Esophagus (tissue), 2 donors: Measurements from ENCODE around the gene ADRB2. TPM values are rescaled to one million over a fixed set of nuclear protein-coding genes. Genes with fewer than 3 reads are reported as not detected.
A peak's percentile ranks its signal among the peaks of the same experiment; 100 is the strongest.

Source experiments
- H3K27ac ChIP-seq, 2 donors: one replicate each; pipeline ENCODE4 v1.5.1; 2013; ENCODE audit warnings: low read depth in 2 of 2, mild to moderate bottlenecking in 2 of 2, inconsistent platforms in 1 of 2, low read length in 1 of 2, moderate library complexity in 1 of 2
- H3K27me3 ChIP-seq, 2 donors: one replicate each; pipeline ENCODE4 v1.6.1; 2013; ENCODE audit warnings: low read length in 2 of 2, control low read depth in 1 of 2, mild to moderate bottlenecking in 1 of 2; ENCODE audit not compliant: insufficient read depth in 2 of 2, control insufficient read depth in 1 of 2
- H3K36me3 ChIP-seq, 2 donors: one replicate each; pipeline ENCODE4 v1.6.1; 2013; ENCODE audit warnings: low read length in 1 of 2; ENCODE audit not compliant: control insufficient read depth in 2 of 2, insufficient read depth in 2 of 2
- H3K4me1 ChIP-seq, 2 donors: one replicate each; pipeline ENCODE4 v1.6.1; 2013; ENCODE audit warnings: low read length in 1 of 2; ENCODE audit not compliant: control insufficient read depth in 2 of 2, insufficient read depth in 2 of 2
- H3K4me3 ChIP-seq, 2 donors: one replicate each; pipeline ENCODE4 v1.5.1; 2013; ENCODE audit warnings: low read length in 2 of 2, mild to moderate bottlenecking in 2 of 2, low read depth in 1 of 2, moderate library complexity in 1 of 2
- H3K9me3 ChIP-seq, 2 donors: one replicate each; pipeline ENCODE4 v1.6.1; 2013; ENCODE audit warnings: mild to moderate bottlenecking in 2 of 2, low read depth in 1 of 2, low read length in 1 of 2, moderate library complexity in 1 of 2; ENCODE audit not compliant: control insufficient read depth in 2 of 2, insufficient read depth in 1 of 2
- WGBS, 2 donors: extraction: QIAGEN DNeasy Blood & Tissue Kit; methylation state at CpG; one replicate each; pipeline ENCODE4 v1.1.7; 2013; 5-methylcytosine and 5-hydroxymethylcytosine counted together
- polyA plus RNA-seq, 2 donors: library from polyadenylated mRNA; stranded (reverse); fragments of 200-250 nt; gene quantifications; one replicate each; pipeline ENCODE4 v1.2.3, GENCODE V29; 2013
- donor health status: healthy with polysubstance abuse.
- donor health status: Bipolar disorder and iron deficiency.

ADRB2 gene
- polyA plus RNA-seq, 2 donors = 2.1 to 2.8 TPM

DNA sequence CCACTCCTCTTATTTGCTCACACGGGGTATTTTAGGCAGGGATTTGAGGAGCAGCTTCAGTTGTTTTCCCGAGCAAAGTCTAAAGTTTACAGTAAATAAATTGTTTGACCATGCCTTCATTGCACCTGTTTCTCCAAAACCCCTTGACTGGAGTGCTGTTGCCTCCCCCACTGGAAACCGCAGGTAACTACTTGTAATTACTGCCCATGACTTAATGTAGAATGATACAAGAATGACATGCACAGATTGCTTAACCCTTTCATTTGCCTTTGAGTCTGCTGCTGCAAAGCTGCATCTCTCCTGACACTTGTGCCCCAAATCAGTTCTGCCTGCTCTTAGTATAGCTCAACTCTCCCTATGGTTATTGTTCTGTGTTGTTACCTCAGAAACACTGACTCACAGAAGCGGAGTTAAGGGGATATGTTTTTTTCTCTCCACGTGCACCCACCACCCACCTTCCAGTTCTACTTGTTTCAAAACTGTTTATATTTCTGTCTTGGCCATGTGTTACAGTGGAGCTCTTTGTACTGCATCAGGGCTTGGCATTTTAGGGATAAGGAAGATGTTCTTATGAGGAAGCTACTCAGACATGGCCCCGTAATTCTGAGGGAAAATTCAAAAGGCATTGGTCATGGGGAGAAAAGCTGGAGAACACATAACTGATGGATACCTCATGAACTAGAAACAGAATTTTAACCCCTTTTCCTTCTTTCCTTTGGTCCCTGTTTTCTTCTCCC, 2.3 kb downstream of the ADRB2 start:
- no peaks in the 10 kb centered on the region for H3K36me3 ChIP-seq
- no peaks in the 10 kb centered on the region for H3K27me3 ChIP-seq
- no peaks in the 10 kb centered on the region for H3K9me3 ChIP-seq
- 31 to 36% methylated on average over 6 of the region's 6 CpGs for WGBS, 2 donors
- H3K27ac ChIP-seq = peak overlapping the region in 1 of 2 donors; percentile 11
- H3K4me3 ChIP-seq = peak overlapping the region; percentile 47 to 53
- peaks cover 7 to 17% of the 10 kb centered on the region in 2 donors for H3K4me1 ChIP-seq

DNA sequence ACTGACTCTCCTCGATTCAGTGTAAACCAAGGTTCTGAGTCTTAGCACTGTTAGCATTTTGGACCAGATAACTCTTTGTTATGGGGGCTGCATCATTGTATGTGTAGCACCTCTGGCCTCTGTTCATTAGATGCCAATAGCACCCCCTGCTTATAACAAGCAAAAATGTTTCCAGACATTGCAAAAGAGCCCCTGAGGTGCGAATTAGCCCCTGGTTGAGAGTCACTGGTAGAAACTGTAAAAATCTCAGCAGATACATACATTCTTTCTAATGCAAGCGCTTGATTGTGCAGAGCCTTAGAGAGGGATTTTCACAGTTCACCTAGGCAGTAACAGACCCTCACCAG, 2.8 kb downstream of the ADRB2 start:
- Histone ChIP-seq H3K4me1 (peaks cover 7 to 17% of the 10 kb centered on the region in 2 donors), H3K36me3 (no peaks in the 10 kb centered on the region), H3K4me3 (peak overlapping the region; percentile 47 to 53), H3K27ac (no peak overlapping the region), H3K27me3 (no peaks in the 10 kb centered on the region), H3K9me3 (no peaks in the 10 kb centered on the region)
- WGBS, 2 donors = 74 to 78% methylated on average over 3 of the region's 3 CpGs

DNA sequence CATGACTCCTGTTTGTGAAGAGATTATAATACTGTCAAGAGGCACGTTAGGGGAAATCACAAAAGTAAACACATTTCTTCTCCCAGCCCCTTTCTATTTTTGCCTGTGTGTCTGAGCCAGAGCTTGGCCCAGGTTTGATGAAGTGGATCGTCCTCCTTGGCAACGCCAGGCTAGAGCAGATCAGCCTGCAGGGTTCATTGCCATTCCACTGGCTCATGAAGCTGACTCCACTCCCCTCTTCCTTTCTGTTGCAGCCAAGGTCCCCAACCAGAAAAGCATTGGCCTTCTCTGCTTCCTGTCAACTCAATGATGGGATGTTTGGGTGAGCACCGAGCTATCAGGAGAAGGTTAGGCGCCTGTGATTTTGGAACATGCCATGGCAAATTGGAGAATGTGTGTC, 3.3 kb downstream of the ADRB2 start:
- no peaks in the 10 kb centered on the region for H3K36me3 ChIP-seq
- no peaks in the 10 kb centered on the region for H3K9me3 ChIP-seq
- H3K27ac ChIP-seq = peak overlapping the region in 1 of 2 donors; percentile 45
- WGBS, 2 donors = 45 to 46% methylated on average over 5 of the region's 5 CpGs
- no peaks in the 10 kb centered on the region for H3K27me3 ChIP-seq
- peak overlapping the region; percentile 15 to 53 for H3K4me3 ChIP-seq
- peaks cover 7 to 17% of the 10 kb centered on the region in 2 donors for H3K4me1 ChIP-seq

DNA sequence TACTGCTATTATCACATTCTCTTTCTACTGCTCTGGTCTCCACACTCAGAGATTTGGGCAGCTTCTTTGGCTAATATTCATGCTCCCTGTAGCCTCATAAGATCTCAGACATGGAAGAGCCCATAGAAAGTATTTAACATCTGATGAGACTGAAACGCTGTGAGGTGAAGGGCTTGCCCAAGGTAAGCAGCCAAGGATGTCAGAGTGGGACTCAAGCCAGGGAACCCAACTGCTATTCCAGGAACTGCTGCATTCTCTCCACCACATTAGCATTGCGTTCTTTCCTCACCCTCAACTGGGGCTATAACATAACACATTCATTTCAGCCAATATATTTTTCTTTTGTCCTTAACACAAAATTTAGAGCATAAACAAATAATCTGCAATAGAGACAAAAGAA, 3.8 kb downstream of the ADRB2 start:
- H3K4me3 ChIP-seq = peak overlapping the region in 1 of 2 donors; percentile 53
- no peaks in the 10 kb centered on the region for H3K36me3 ChIP-seq
- H3K27me3 ChIP-seq = no peaks in the 10 kb centered on the region
- peaks cover 7 to 17% of the 10 kb centered on the region in 2 donors for H3K4me1 ChIP-seq
- WGBS, 2 donors = 54 to 64% methylated on average over 2 of the region's 2 CpGs
- H3K27ac ChIP-seq = no peak overlapping the region
- no peaks in the 10 kb centered on the region for H3K9me3 ChIP-seq

GRCh38 chr5:148831590-148832565, 5.5 kb downstream of the ADRB2 start:
- Histone ChIP-seq H3K27ac (peak overlapping the region; percentile 8 to 31), H3K9me3 (no peaks in the 10 kb centered on the region), H3K36me3 (no peaks in the 10 kb centered on the region), H3K4me1 (peaks cover 4 to 14% of the 10 kb centered on the region in 2 donors), H3K4me3 (no peak overlapping the region), H3K27me3 (no peaks in the 10 kb centered on the region)
- whole genome bisulfite sequencing, 2 donors = 68 to 71% methylated on average over 8 of the region's 8 CpGs

- no peaks in the 10 kb centered on the region for H3K27me3 ChIP-seq
- 64 to 81% methylated on average over 2 of the region's 2 CpGs for WGBS, 2 donors
- H3K27ac ChIP-seq = no peak overlapping the region
- no peaks in the 10 kb centered on the region for H3K9me3 ChIP-seq
- H3K4me3 ChIP-seq = no peak overlapping the region
- peaks cover 2 to 8% of the 10 kb centered on the region in 2 donors for H3K4me1 ChIP-seq
- H3K36me3 ChIP-seq = no peaks in the 10 kb centered on the region
These were observed 6.7 kb downstream of the ADRB2 start for GRCh38 chr5:148833122-148833521.

DNA sequence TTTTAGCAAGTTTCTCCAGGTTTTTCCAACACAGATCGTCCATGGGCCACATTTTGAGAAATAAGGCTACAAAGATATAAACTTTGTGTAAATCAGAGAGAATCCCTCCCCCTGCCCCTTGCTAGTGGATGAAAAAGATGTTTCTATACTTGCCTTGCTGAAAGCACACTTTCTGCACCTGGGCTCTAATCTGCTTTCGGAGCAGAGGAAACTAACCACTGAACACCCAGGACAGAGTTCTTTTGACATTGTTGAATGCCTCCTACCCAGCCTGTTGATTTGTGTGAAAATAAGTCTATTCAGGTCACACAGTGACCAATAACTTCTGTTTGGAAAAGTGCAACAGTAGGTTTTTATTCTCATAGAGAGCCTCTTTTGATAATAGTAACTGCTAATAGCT, 7.5 kb downstream of the ADRB2 start:
- H3K27ac ChIP-seq = no peak overlapping the region
- H3K27me3 ChIP-seq = no peaks in the 10 kb centered on the region
- H3K9me3 ChIP-seq = no peaks in the 10 kb centered on the region
- whole genome bisulfite sequencing, 2 donors = 84 to 93% methylated on average over 2 of the region's 2 CpGs
- H3K4me3 ChIP-seq = no peak overlapping the region
- peaks cover 2 to 8% of the 10 kb centered on the region in 2 donors for H3K4me1 ChIP-seq
- no peaks in the 10 kb centered on the region for H3K36me3 ChIP-seq

GRCh38 chr5:148834689-148835088, 8.3 kb downstream of the ADRB2 start:
- 91 to 92% methylated on average over 4 of the region's 4 CpGs for WGBS, 2 donors
- no peak overlapping the region for H3K4me3 ChIP-seq
- H3K9me3 ChIP-seq = no peaks in the 10 kb centered on the region
- no peaks in the 10 kb centered on the region for H3K27me3 ChIP-seq
- H3K27ac ChIP-seq = no peak overlapping the region
- H3K36me3 ChIP-seq = no peaks in the 10 kb centered on the region
- peaks cover 2 to 5% of the 10 kb centered on the region in 2 donors for H3K4me1 ChIP-seq

- no peak overlapping the region for H3K4me3 ChIP-seq
- H3K27me3 ChIP-seq = no peaks in the 10 kb centered on the region
- H3K9me3 ChIP-seq = no peaks in the 10 kb centered on the region
- no peak overlapping the region for H3K27ac ChIP-seq
- H3K4me1 ChIP-seq = peaks cover 0 to 2% of the 10 kb centered on the region in 2 donors
- WGBS, 2 donors = 85 to 87% methylated on average over 11 of the region's 11 CpGs
- H3K36me3 ChIP-seq = no peaks in the 10 kb centered on the region
These were observed 10.2 kb downstream of the ADRB2 start for GRCh38 chr5:148836272-148837250.
